Measurements from ENCODE around the gene RAPGEF6.

- TF ChIP-seq EZH2 (IDR thresholded peaks at IDR 0.05; ENCODE audit: borderline replicate concordance, low read depth, low read length, poor library complexity, severe bottlenecking) (no peak), CTCF (conservative IDR thresholded peaks at IDR 0.05; ENCODE audit: low read depth, low read length) (no peak)
These were observed 25.3 kb downstream of the RAPGEF6 start for GRCh38 chr5:131609774-131610173.

All from A673 (cell line).